ENCODE data around the gene KIAA1217.

Gene KIAA1217

DNA sequence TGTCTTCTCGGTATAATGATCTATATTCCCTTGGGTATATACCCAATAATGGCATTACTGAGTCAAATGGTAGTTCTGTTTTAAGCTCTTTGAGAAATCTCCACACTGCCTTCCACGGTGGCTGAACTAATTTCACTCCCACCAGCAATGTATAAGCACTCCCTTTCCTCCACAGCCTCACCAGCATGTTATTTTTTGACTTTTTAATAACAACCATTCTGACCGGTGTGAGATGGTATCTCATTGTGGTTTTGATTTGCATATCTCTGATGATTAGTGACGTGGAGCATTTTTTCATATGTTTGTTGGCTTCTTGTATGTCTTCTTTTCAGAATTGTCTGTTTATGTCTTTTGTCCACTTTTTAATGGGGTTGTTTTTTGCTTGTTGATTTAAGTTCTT lies 33.6 kb downstream of the KIAA1217 start:
- DNase-seq = no peak

DNA sequence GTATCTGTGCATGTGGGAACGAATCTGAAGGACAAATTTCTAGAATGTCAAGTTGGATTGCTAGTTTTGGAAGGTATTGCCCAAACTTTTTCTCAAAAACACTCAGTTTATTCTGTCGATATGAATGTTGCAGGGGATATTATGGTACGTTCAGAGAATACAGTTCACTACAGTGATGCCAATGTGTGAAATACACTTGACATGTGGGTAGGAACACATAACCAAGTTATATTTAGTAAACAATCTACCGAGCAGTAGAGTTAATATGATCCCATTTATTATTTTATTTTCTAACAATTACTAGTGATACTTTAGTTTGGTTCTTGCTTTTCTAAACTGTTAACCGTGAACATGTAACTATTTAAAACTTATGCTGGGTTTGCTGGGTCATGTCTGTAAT lies 37.4 kb downstream of the KIAA1217 start:
- no peak for DNase-seq

DNA sequence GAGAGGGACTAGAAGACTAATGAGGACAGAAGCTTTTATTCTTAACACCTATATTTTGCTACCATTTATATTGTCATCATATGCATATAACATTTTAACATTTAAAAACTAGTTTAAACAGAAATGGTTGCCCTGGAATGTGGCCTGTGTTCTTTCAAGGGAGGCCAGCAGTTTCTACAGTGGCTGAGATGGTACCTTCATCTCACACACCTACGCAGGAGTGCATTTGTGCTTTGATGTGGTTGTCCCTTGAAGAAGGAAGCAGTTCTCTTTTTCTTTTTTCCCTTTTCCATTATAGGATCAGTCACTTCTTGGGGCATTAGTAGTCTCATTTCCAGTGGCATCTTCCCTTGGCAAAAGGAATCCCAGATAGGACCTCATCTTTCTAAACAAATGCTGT lies 38.9 kb downstream of the KIAA1217 start:
- DNase-seq = no peak

DNA sequence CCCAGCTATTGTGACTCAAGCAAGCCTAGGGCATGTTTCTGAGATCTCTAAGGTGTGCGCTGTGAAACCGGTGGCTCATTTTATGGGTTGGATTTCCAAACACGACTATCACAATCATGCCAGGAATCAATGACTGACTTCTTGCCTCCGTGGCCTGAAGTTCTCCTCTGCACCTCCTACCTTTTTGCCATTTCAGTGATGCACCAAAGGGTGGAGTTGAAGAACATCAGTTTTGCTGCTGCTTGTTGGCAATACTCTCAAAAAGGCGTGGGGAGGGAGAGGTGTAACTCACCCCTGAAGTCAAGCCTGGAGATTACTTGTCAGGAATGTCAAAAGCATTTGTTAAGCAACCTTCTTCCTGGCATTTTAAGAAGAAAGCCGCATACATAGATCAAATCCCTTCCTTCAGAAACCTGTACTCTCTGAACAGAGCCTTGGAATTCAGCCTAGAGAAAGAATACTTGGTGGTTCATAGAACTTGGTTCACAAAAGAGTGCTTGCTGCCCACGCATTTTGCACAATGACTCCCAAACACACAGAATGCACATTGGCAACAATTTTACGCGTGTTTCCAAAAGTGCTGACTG lies 41.0 kb downstream of the KIAA1217 start:
- DNase-seq = no peak

DNA sequence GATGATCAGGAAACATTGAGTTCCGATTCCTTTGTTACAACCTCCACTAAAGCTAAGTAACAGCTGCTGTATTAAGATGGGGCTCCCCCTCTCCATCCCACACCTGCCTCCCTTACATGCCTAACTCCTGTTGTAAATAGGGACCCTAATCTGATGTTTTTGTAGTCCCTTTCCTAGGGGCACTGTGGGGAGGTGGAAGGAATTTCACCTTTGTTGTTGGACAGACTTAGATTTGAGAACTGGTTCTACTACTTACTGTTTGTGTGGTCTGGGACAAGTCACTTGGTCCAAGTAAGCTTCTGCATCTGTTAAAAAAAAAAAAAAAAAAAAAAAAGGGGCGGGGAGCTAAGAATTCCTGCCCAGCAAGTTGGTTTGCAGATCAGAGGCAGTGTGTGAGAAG lies 42.6 kb downstream of the KIAA1217 start:
- no peak for DNase-seq

DNA sequence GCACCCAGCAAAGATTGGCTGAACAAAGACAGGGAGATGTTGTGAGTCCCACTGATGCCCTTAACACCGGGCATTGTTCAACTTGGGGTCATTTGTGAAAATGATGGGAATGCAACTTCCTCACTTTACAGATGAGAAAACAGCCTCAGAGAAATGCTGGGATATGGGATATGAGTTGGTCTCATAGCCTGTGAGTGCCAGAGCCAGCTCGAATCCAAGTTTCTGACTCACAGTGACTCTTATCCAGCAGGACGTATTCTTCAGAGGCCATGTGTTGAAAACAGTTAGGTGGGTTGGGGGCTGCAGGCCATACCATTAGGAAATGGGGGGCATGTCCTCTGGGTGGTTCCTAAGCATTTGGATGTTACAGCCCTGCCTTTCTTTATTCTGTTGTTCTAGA lies 45.2 kb downstream of the KIAA1217 start:
- DNase-seq = no peak

GRCh38 chr10:24255115-24255880 lies 46.4 kb downstream of the KIAA1217 start:
- no peak for DNase-seq

DNA sequence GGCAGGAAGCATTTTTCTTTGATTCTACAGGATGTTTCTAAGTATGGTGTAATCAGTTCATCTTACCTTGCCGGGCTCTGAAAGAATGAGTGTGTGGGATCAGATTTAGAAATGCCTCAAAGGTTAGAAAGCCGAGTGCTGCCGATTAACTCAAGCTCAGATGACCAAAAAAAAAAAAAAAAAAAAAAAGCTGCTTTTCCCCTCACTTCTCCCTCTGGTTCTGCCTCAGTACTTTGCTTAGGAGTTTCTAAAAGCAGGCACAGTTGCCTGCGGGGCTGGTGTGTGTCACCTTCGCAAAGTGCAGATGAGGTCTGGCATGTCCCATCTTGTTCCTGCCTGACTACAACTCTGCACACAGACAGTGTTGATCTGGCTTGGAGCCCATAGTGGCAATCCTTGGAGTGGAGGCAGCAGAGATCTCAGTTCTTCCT lies 47.0 kb downstream of the KIAA1217 start:
- no peak for DNase-seq

DNA sequence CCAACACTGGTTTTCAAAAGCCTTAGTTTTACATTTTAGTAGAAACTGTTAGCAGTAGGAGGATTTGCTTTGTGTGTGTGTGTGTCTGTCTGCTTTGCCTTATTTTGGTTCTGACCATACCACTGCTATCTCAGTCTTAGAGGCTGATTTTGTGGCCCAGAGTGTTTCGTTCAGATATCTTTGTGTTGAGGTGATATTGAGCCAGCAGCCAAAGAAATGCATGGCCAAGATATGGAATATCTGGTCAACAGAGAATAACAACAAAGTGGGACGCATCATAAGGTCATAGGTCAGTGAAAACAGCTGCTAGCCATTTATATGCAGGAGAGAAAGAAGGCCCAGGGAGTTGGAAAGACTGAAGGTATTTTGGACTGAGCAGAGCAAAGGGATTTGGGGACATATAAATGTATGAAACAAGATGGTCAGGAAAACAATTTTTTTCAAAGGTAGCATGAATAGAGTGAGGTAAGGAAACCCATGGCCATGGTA lies 47.7 kb downstream of the KIAA1217 start:
- no peak for DNase-seq

DNA sequence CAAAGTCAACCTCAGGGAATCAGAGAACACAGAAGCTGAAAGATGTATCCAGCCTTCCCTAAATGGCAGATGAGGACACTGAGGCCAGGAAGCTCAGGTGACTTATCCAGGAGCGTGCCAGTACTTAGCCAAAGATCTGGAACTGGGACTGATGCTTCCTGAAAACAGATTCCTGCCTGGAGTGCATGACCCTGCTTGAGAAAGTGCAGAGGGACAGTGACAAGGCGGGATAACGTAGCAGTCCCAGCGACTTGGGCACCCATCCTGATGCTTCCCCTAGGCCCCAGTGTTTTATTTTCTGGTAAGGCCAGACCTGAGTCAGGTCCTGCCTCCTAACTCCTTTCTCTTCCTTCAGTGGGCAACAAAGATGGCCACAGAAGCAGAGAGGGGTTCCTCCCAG lies 48.6 kb downstream of the KIAA1217 start:
- DNase-seq = no peak

DNA sequence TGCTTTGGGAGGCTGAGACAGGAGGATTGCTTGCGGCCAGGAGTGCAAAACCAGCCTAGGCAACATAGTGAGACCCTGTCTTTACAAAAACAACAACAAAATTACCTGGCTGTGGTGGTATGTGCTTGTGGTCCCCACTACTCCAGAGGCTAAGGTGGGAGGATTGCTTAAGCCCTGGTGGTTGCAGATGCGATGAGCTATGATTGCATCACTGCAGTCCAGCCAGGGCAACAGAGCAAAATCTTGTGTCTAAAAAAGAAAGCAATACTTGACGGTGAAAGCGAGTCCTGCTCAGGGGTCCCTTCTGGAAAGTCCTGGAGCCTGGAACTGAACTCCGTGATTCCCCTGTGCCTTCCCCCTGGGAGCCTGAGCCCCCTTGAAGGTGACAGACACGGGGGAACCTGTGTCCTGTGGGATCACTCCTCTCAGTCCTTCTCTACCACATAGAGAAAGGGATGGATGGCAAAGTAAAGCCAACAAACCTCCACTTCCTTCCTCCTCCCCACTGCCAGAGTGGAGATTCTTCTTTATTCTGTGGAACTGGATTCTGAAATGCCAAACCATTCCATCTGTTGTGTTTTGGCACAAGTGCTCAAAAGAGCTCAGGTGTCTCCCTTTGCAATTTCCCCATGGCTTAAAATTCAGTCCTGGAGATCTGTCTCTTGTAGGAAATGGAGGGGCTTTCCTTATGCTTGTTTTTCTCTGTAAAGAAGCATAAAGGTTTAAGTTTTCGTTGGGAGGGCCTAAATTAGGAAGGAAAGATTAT lies 50.6 kb downstream of the KIAA1217 start:
- no peak for DNase-seq

DNA sequence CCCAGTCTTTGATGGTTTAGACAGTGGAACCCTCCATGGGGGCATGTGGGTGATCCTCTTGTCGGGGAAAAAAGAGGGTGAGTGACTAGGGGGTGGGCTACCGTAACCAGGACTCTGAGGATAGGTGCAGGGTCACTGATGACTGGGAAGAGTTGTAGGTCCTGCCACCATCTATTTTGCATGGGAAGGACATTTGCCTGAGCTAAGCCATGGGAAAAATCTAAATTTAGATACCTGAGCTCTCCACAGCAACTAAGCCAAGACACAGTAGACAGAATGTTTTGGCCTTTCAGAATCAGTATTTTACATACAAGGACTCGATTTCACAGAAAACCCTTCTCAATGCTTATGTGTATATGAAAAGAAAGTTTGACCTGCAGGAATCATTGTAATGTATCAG lies 52.7 kb downstream of the KIAA1217 start:
- no peak for DNase-seq

DNA sequence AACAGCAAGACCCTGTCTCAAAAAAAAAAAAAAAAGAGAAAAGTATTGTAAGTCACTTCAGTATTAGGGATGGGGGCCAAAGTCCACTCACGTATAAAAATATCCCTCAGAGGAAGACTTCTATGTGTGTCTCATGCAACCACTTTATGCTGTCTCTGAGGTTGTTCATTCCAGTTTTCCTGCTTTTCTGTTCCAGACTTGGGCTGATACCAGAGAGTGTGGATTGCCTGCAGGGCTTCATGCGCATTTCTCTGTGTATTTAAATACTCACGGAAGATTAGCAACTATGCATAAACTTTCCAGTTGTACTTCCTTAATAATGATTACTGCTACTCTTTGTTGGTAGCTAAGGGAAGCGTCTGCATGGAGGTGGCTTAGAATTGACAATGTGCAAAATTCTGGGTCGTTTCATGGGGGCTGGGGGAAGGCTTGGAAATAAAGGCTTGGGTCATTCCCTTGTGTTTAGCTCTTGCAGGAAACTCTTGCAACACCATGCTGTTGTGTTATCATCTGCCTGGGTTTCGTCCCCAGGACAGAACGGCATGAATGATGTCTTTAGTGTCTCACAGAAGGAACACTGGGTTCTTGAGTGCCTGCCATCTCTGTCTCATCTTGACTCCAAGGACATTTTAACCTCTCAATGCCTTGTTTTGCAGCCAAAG lies 54.1 kb downstream of the KIAA1217 start:
- DNase-seq = no peak

DNA sequence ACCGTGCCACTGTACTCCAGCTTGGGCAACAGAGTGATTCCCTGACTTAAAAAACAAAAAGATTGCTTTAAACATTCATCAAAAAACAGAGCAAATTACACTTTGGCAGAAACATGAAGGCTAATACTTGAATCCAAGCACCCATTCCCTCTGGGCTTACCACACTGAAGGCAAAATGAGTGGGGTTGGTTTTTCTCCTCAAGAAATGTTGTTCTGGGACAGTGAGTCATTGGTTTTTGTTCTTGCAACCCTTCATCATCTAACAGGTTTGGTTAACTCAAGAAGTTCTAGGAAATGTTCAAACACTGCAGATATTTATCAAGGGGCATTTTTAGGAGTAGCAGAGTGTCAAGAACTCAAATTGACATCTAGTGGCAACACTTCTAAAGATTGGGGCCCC lies 60.5 kb downstream of the KIAA1217 start:
- no peak for DNase-seq

DNA sequence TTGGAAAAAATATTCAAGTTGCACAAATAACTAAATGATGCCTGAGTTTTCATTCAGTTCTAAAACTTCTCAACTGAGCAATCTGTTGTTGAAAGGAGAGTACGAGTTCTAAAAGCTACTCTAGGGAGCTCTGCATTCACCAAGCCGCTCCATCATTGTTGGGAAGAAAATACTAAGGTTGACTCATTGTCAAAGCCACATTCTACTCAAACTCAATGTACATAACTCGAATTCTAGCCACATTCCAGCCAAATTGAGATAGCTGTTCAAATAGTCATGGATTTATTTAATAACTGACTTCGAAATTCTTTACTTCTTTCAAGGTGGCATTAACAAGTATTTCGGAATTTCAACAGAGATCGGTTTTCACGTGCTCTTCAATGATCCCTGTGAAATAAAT lies 63.4 kb downstream of the KIAA1217 start:
- DNase-seq = no peak

DNA sequence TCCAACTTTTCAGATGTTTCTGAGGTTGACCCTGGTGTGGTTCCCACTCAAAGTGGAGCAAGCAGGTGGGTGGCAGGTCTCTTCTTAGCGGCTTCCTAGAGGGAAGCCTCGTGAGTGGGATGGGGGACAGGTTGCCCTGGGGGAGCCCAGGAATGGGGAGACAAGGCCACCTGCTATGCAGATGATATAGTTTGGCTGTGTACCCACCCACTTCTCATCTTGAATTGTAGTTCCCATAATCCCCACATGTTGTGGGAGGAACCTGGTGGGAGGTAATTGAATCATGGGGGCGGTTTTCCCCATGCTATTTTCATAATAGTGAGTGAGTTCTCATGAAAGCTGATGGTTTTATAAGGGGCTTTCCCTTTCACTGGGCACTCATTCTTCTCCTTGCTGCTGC lies 68.3 kb downstream of the KIAA1217 start:
- no peak for DNase-seq

DNA sequence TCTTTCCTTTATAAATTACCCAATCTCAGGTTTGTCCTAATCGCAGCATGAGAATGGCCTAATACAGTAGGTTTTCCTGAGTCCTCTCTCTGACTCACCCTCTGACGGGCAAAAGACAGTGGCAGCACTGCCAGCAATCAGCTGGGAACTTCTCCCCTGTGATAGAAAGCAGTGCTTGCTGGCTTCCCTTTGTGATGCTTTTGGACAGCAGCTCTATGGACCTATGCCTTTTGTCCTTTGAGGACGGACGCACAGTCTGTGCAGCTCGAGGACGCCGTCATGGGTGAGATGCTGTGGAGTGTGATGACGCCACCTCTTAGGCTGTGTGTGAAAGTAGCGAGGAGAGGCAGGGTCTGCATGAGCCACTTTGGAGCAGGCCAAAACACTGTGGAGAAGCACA lies 68.8 kb downstream of the KIAA1217 start:
- DNase-seq = no peak

GRCh38 chr10:24278176-24278889 lies 69.4 kb downstream of the KIAA1217 start:
- no peak for DNase-seq

- no peak for DNase-seq
Measured at GRCh38 chr10:24279166-24279565, 70.2 kb downstream of the KIAA1217 start.

- no peak for DNase-seq
Measured at GRCh38 chr10:24287559-24288195, 78.7 kb downstream of the KIAA1217 start.

GRCh38 chr10:24288581-24288980 lies 79.6 kb downstream of the KIAA1217 start:
- no peak for DNase-seq

GRCh38 chr10:24289235-24289634 lies 80.3 kb downstream of the KIAA1217 start:
- DNase-seq = no peak
